Measurements from ENCODE around the gene THAP3.
A peak's percentile ranks its signal among the peaks of the same experiment; 100 is the strongest.

THAP3 gene

DNA sequence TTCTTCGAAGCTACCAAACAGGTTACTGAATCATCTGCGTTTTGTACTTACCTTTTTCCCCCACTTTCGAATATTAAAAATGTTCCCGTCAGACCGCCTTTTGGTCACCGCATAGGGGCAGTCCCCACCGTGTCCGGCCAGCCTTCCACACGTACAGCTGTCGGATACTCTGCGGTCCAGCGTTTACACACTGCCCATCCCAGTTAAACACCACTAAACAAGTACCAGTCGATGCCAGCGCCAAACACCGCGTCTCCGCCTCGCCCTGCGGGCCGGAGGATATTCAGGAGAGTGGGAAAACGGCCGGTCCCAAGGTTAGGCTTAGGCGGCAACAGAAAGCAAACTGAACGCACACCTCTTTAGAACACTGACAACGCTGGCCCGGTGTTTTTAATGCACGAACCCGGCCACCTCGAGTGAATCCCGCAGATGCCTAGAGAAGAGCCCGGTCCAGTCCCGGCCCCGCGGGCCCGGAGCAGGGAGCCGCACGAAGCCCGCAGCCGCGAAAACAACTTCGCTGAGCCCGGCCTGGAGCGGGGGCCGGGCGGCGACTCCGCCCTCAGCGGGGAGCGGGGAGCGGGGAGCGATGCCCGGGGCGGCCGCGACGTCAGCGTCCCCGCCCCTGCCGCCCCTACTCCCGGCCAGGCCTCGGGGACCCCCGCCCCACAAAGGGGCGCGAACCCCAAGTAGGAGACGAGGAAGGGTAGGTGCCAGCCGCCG, 11.9 kb upstream of the THAP3 start:
- no peak for DNase-seq (ENCODE audit: low read depth)

DNA sequence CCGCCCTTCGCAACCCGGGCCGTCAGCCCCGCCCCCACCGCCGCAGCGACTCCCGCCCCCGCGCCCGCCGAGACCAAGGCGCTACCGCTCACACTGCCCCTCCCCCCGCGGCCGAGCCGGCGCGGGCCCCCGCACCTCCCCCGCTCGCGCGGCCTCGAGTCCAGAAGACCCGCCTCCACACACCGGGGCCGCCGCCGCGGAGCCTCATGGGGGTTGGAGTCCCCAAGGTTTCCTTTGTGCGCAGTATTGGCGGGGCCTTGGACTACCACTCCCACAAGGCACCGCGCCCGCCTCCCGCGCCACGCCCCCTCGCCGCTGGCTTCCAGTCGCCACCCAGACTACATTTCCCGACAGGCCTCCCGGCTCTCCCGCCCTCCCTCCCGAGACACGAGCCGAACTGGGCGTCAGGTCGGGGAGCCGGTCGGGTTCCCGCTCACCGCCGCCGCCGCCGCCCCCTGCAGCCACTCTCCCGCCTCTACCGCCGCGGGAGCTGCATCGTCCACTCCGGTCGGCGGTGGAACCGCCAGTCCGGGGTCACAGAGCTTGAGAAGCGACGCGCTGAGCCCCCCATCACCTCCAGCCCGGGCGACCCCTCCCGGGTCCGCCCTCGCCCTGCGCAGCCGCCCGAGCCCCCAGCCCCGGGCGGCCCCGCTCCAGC, 11.2 kb upstream of the THAP3 start, which contains the start of gene PHF13:
TSS of gene PHF13 (plus strand) at position 371 of the 658 bp plus-strand sequence. CDS start 336 bp downstream, outside the sequence.
- peak; percentile 84 for DNase-seq (ENCODE audit: low read depth)

DNA sequence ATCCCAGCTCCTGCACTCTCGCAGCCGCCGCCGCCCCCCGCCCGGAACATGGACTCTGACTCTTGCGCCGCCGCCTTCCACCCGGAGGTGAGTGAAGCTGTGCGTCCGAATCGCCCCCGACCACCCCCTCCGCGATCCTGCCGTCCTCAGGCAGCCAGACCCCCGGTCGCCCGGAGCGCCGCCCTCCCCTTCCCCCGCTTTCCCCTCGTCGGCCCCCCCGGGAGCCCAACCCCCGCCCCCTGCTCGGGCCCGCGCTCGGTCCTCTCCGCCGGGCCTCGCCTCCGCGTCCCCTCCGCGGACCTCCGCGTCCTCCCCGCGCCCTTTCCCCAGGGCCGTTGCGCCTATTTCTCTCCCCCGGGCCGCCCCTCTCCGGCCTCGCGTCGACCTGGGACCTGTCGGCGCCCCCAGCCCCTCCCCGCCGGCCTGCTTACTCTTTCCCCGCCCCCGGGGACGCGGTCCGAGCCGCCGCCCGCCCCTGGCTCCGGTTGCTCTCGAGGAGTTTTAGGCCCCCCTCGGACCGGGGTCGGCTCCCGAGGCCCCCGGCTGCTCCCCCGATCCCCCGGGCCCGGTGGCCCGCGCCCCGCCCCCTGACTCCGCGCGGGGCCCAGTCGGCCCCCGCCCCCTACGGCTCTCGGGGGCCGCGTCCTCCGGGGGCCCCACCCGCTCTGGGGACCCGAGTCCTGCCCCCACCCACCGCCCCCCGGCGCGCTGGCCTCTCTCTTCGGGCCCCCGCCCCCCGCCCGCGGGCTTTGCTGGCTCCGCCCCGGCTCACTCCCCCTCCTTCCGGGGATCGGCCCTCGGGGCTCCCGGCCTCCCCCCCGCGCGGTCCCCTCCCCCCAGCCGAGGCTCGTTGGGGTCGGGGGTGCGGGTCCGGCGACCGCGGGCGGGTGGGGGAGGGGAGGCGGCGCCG, 10.4 kb upstream of the THAP3 start:
- no peak for DNase-seq (ENCODE audit: low read depth)

DNA sequence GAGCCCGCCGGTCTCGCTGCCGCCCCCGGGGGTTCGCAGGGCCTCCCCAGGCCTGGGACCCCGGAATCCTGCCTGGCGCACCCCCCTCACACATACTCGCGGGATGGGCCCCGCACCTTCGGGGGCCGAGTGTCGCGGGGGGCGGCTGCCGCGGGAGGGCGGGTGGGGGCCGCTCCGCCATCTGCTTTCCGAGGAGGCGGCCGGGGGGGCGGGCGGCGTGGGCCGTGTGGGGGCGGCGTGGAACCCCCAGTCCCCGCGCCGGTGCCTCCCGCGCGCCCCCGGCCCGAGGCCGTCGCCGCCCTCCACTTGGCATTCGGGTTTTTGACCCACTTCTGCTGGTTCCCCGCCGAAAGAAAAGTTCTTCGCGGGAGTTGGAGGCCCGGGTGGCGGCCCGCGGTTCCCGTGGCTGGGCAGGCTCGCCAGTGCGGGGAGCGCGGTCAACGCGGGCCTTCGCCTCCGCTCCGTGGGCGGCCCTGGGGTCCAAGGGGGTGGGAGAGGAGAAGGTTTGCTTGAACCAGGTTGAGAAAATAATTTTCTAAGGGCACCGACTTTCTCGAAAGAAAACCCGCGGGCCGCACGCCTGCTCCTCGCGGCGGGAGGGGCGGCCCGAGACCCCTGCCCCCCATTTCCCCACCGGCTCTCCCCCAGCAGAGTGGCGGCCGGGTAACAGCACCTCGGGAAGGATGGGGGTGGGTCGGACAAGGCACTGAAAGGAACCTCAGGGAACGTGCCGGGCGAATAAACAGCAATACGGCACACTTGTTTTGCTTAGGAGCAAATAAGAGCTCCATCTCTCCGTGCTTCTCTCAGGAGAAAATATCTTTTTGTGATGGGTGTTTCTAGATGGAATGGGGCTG, 9.5 kb upstream of the THAP3 start:
- DNase-seq (ENCODE audit: low read depth): no peak

DNA sequence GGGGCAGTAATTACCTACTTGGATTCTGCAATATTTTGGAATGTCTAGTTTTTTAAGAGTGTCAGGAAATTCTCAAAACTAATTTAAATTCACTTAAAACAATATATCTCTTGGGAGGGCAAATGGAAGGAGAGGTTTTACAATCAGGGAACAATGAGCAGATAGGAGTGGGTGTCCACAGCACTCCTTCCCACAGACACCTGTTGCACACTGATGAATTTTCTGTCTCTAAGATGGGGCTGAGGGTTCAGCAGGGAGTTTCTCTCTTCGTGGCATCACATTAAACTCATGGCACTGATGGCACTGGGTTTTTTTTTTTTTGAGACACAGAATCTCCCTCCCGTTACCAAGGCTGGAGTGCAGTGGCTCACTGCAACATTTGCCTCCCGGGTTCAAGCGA, 5.6 kb upstream of the THAP3 start:
- DNase-seq (ENCODE audit: low read depth): no peak

DNA sequence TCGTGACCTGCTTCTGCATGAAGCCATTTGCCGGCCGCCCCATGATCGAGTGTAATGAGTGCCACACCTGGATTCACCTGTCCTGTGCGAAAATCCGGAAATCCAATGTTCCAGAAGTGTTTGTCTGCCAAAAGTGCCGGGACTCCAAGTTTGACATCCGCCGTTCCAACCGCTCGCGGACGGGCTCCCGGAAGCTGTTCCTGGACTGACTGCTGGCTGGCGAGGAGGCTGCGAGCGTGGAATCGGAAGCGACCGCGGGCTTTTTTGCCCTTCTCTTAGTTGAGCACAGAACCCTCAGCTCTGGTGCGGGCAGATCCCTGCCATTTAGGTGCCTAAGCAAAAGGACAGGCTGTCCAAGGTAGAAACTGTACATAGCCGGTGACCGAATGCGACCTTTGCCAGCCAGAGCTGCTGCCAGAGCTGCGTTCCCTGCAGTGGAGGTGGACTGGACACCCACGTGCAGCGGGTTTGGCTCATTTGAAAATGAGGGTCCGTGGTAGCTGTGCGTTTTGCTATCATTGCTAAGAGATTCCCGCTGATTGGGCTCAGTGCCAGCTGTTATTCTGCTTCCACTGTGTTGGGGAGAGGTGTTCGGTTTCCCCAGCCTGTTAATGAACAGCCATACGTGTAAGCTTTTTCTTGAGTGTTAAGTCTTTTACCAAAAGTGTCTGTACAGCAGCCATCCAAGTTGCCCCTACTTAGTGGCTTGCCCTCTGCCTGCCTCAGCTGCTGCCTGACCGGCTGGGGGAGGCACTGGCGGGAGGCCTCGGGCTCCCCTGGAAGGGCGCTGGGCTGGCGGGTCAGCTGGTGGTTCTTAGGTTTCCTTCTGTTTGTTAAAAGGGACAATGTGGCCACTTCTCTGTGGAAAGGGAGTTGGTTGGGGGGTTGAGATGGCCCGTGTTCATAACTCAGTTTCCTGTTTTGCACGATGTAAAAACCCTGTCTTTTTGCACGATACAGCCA, 3.0 kb upstream of the THAP3 start:
- no peak for DNase-seq (ENCODE audit: low read depth)

DNA sequence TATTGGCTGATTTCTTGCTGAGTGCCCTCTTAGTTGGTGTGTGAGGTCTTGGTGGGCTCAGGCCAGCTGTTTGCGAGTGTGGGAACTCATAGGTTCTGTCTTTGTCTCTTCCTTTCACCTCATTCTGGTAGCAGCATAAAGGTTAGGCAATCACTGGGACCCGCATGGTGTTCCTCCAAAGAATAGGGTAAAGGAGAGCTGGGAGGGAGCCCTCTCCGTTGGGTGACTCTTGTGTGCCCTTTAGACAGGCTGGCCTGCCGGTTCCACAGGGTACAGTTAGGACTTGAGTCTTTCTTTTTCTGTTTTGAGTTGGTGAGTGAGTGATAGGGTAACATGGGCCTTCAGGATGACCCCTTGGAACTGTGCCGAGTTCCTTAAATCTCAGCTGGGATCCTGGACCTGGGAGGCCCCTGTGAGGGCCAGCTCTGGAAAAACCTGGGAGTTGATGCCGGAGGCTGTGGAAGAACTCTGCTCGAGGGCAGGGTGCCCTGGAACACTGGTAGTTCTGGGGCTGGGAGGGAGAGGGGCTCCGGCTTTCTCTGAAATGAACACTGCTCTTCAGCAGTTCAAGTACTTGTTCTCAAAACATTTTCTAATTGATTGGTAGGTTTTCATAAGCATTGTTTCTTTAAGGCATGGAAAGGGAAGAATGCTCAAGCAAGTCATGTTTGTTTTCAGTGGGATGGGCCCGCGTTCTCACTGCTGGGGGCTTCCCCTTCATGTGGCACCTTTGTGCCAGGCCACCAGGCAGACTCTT, 2.1 kb upstream of the THAP3 start:
- DNase-seq (ENCODE audit: low read depth): no peak

DNA sequence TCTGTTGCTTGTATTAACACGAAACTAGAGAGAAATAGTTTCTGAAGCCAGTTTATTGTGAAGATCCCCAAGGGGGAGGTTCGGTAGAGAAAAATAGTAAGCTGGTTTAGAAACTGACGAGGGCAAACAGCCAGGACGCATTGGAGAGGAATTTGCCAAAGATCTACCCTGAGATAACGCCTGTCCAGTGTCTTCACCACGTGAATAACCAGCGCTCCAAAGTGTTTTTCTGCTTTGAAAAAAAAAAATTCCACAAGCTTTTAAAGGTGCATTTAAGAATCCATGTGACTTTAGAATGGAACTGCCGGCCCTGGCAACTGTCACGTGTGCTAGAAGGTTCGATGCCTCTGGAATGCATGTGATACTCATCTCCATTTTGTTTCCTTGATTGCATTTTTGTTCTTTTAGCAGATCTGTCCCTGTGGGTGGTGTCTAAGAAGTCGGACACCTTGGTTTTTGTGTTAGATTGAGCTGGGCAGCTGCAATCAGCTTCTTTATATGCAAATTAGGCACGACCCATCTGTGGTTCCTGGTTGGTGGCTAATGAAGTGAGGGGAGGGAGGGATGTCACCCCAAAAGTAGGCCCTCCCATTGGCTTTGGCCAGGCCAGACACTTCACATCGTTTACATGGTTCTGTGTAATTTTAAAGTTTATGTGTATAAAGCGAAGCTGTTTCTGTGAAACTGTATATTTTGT, 1.3 kb upstream of the THAP3 start:
- DNase-seq (ENCODE audit: low read depth): no peak

DNA sequence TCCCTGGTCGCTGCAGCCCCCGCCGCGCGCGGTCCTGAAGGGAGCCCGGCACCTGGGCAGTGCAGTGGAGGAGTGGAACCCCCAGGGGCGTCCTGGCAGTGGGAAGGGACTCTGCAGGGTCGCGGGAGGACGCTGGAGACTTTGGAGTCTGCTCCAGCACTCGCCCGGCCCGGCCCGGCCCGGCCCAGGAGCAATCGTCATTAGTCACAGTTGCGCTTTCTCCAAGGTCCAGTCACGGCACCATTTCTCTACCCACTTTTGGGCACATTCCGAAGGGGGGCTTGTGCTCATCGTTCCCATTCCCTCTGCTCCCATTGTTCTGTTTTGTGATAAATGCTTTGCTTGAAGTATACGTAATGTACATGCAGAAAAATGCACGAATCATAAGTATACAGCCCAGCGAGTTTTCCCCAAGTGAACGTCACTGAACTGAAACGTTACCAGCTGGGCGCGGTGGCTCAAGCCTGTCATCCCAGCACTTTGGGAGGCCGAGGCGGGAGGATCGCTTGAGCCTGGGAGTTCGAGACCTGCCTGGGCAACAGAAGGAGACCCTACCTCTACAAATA, 999 bp downstream of the THAP3 start:
- DNase-seq (ENCODE audit: low read depth): peak; percentile 30

DNA sequence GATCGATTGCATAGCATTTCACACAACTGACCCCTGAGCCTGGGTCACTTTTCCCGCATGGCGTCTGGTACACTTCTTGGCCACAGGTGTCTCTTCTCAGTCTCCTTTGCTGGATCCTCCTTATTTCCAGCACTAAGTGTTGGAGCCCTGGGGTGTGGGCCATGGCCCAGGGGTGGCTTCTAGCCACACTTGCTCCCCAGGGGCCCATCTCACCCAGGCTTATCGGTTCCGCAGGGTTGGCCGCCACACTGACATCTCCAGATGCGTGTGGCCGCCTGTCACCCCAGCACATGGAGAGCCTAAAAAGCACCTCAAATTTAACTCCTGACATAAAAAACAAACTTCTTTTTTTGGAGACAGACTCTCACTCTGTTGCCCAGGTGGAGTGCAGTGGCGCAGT, 2.4 kb downstream of the THAP3 start:
- no peak for DNase-seq (ENCODE audit: low read depth)

DNA sequence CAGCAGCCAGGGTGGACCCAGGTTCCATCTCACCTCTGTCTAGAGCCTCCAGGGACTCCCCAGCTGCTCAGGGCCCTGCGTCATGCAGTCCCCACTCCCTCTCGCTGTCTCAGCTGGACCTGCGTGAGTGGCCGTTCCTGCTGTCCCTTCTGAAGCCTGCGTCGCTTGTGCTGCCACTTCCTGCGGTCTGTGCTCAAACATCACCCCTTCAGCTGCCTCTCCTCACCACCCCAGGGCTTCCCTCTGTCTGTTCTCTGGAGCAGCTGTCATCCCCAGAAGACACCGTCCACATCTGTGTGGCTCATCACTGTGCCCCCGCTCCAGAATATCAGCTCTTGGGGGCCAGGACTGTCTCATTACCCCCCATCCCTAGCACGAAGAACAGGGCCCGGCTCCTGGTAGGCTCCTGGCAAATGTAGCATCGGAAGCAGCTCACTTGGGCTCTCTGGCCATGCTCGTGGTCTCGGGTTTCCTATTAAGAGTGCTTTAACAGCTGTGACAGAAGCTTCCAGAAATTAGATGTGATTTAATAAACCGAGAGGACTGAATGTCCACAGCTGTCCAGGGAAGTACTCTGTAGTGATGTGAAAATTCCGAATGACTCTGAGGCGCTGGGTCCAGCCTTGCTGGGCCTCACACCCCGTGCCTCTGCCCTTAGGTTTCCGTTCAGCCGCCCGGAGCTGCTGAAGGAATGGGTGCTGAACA, 3.3 kb downstream of the THAP3 start:
- DNase-seq (ENCODE audit: low read depth): no peak

DNA sequence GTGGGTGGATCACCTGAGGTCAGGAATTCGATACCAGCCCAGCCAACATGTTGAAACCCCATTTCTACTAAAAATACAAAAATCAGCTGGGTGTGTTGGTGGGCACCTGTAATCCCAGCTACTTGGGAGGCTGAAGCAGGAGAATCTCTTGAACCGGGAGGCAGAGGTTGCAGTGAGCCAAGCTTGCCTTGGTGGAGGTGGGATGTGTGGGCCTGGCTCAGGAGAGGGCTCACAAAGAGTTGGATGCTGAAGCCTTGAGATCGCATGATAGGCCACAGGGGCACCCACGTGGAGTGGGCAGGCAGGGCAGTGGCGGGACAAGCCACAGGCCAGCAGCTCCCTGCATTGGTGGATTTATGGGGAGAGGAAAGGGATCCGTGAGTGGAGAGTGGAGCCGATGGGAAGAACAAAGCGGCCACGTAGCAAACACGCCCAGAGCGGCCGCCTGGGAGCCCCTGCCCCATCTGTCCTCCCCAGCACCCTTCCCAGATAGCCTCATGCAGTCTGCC, 4.4 kb downstream of the THAP3 start:
- no peak for DNase-seq (ENCODE audit: low read depth)

DNA sequence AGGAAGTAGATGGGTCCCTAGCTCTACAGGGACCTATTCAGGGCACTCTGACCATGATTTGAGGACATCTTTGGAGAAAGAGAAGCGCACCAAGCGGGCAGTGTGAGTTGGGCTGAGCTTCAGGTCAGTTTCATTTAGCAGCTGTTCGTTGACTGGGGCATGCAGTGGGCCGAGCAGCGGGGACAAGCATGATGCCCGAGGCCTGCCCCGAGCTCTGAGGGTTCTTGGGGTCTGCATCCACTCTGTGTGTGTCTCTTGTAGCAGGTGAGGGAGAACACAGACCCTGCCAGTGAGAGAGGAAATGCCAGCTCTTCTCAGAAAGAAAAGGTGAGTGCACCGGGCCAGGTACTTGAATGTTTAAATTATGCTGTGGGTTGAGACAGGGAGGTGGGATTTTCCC, 5.4 kb downstream of the THAP3 start:
- no peak for DNase-seq (ENCODE audit: low read depth)

DNA sequence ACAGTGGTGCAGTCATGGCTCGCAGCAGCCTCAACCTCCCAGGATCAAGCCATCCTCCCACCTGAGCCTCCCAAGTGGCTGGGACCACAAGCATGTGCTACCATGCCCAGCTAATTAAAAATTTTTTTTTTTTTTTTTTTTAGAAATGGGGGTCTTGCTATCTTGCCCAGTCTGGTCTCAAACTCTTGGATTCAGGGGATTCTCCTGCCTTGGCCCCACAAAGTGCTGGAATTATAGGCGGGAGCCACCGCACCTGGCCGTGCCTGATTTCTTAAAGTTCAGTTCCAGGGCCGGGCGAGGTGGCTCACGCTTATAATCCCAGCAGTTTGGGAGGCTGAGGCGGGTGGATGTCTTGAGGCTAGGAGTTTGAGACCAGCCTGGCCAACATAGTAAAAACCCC, 6.4 kb downstream of the THAP3 start:
- no peak for DNase-seq (ENCODE audit: low read depth)

DNA sequence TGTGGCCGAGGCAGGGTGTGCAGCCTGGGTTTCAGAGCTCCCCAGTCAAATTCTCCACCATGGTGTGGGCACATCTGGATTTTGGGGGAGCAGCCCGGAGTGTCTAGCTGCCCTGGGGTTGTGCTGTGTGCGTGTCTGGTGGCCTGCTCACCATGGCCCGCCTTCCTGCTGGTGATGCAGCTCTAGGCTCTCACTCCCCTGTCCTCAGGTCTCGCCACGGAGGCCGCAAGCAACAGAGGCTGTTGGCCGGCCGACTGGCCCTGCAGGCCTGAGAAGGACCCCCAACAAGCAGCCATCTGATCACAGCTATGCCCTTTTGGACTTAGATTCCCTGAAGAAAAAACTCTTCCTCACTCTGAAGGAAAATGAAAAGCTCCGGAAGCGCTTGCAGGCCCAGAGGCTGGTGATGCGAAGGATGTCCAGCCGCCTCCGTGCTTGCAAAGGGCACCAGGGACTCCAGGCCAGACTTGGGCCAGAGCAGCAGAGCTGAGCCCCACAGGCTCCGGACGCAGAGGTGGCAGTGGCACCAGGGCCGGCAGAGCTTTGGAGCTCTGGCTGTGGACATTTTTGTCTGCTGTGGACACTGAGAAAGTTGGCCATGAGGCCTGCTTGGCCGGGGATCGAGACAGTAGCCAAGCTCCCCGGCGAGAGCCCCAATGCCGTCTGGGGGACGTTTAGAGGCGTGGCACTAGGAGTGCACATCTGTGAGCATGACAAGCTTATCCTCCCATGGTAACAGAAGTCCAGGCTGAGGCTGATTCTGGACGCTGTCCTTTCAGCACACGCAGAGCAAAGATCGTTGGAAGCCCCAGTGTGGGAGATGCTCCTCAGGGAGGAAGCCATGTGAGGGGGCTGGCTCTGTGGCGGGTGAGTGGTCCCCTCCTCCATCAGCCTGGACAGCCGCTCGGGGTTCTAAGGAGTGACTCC, 8.2 kb downstream of the THAP3 start:
- no peak for DNase-seq (ENCODE audit: low read depth)

DNA sequence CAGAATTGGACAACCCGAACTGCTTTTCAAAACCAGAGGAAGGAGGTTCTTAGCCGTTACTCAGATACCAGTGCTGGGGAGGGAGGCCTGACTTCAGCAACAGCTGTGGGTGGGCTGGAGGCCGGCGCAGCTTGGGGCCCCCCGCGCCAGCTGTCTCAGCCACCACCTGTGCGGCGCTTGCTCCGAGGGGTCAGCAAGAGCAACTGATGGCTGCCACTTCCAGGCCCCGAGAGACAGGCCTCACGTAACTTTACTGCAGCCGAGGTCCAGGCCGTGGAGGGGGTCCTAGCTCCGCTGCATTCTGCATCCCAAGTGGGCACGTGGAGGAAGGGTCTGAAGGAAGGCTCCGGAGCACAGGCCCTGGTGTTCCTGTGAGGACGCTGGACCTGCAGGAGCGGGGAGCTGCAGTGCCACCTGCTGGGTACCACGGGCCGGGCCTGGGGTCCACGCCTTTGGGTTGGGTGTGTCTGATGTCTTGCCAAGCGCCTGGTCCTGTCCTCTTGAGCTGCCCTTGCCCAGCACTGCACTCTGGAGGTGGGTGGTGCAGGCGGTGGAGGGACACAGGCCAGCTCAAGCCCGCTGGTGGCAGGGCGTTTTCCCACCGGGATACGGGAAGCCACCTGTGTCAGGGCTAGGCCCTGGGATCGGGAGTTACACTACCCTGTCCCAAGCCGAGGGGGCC, 9.8 kb downstream of the THAP3 start:
- no peak for DNase-seq (ENCODE audit: low read depth)

Measured in GM04503 (cell line).